HUES48 (cell line): ENCODE data around the gene SLC41A1.
"Not testable (repeated sequence)": the region's sequence is repeated elsewhere in the genome, so short reads cannot be mapped to it uniquely, and the experiment has no call there.

Experiments
- H3K27ac ChIP-seq: one replicate; pipeline ENCODE4 v1.7.0; 2013; ENCODE audit warnings: low read depth, low read length, inconsistent platforms
- H3K27me3 ChIP-seq: 2 replicates; pipeline ENCODE4 v1.6.1; 2013; ENCODE audit warnings: mild to moderate bottlenecking, low read length; ENCODE audit not compliant: control insufficient read depth, insufficient read depth
- H3K36me3 ChIP-seq: 2 replicates; pipeline ENCODE4 v1.6.1; 2013; ENCODE audit warnings: low read length; ENCODE audit not compliant: control insufficient read depth, insufficient read depth
- H3K4me1 ChIP-seq: 2 replicates; pipeline ENCODE4 v1.6.1; 2013; ENCODE audit warnings: mild to moderate bottlenecking, low read length; ENCODE audit not compliant: control insufficient read depth, insufficient read depth
- H3K4me3 ChIP-seq: 2 replicates; pipeline ENCODE4 v1.5.1; 2013; ENCODE audit warnings: mild to moderate bottlenecking, low read depth, low read length
- H3K9ac ChIP-seq: 2 replicates; pipeline ENCODE4 v1.6.1; 2013; ENCODE audit warnings: mild to moderate bottlenecking, low read depth, low read length, moderate library complexity
- H3K9me3 ChIP-seq: 2 replicates; pipeline ENCODE4 v1.6.1; 2013; ENCODE audit warnings: low read length; ENCODE audit not compliant: control insufficient read depth, insufficient read depth

Gene SLC41A1

GRCh38 chr1:205840146-205840923 lies 27.3 kb upstream of the SLC41A1 start:
- no peak overlapping the region for H3K27ac ChIP-seq
- no peak overlapping the region for H3K4me3 ChIP-seq
- H3K4me1 ChIP-seq, result peaks cover 4% of the 10 kb centered on the region; the same call in 1 of the 2 replicates
- H3K9me3 ChIP-seq, result no peaks in the 10 kb centered on the region
- no peak overlapping the region for H3K9ac ChIP-seq
- no peaks in the 10 kb centered on the region for H3K36me3 ChIP-seq
- H3K27me3 ChIP-seq, result no peaks in the 10 kb centered on the region

GRCh38 chr1:205837382-205837970 lies 24.5 kb upstream of the SLC41A1 start:
- H3K9ac ChIP-seq, result no peak overlapping the region
- no peaks in the 10 kb centered on the region for H3K9me3 ChIP-seq
- H3K36me3 ChIP-seq, result no peaks in the 10 kb centered on the region
- peaks cover 4% of the 10 kb centered on the region; the same call in 1 of the 2 replicates for H3K4me1 ChIP-seq
- H3K27ac ChIP-seq, result no peak overlapping the region
- H3K27me3 ChIP-seq, result no peaks in the 10 kb centered on the region
- no peak overlapping the region for H3K4me3 ChIP-seq

GRCh38 chr1:205834751-205835150 lies 21.8 kb upstream of the SLC41A1 start:
- Histone ChIP-seq H3K27ac (no peak overlapping the region), H3K36me3 (no peaks in the 10 kb centered on the region), H3K9me3 (no peaks in the 10 kb centered on the region)

GRCh38 chr1:205832326-205832751 lies 19.3 kb upstream of the SLC41A1 start:
- Histone ChIP-seq H3K27ac (no peak overlapping the region), H3K4me3 (no peak overlapping the region), H3K9me3 (no peaks in the 10 kb centered on the region)

More at GRCh38 chr1:205834751-205835150, 21.8 kb upstream of the SLC41A1 start:
- Histone ChIP-seq H3K9ac (no peak overlapping the region), H3K4me1 (no peaks in the 10 kb centered on the region), H3K27me3 (no peaks in the 10 kb centered on the region), H3K4me3 (no peak overlapping the region)

GRCh38 chr1:205827623-205828022 lies 14.6 kb upstream of the SLC41A1 start:
- Histone ChIP-seq H3K27ac (no peak overlapping the region), H3K9ac (no peak overlapping the region), H3K4me3 (no peak overlapping the region), H3K9me3 (no peaks in the 10 kb centered on the region), H3K27me3 (no peaks in the 10 kb centered on the region), H3K4me1 (peaks cover 5% of the 10 kb centered on the region), H3K36me3 (no peaks in the 10 kb centered on the region)

More at GRCh38 chr1:205832326-205832751, 19.3 kb upstream of the SLC41A1 start:
- Histone ChIP-seq H3K36me3 (no peaks in the 10 kb centered on the region), H3K27me3 (no peaks in the 10 kb centered on the region), H3K9ac (no peak overlapping the region), H3K4me1 (peaks cover 5% of the 10 kb centered on the region; the same call in 1 of the 2 replicates)

- Histone ChIP-seq H3K27ac (no peak overlapping the region), H3K9ac (no peak overlapping the region), H3K9me3 (no peaks in the 10 kb centered on the region), H3K36me3 (no peaks in the 10 kb centered on the region), H3K27me3 (no peaks in the 10 kb centered on the region), H3K4me1 (peaks cover 5% of the 10 kb centered on the region), H3K4me3 (no peak overlapping the region)
Observed at GRCh38 chr1:205826995-205827394, 14.0 kb upstream of the SLC41A1 start.

GRCh38 chr1:205826016-205826806 lies 13.2 kb upstream of the SLC41A1 start:
- H3K4me3 ChIP-seq, result no peak overlapping the region
- peaks cover 5% of the 10 kb centered on the region for H3K4me1 ChIP-seq
- no peaks in the 10 kb centered on the region for H3K9me3 ChIP-seq
- no peak overlapping the region for H3K9ac ChIP-seq
- H3K36me3 ChIP-seq, result no peaks in the 10 kb centered on the region
- no peak overlapping the region for H3K27ac ChIP-seq
- H3K27me3 ChIP-seq, result no peaks in the 10 kb centered on the region

- no peaks in the 10 kb centered on the region for H3K36me3 ChIP-seq
- H3K4me3 ChIP-seq, result no peak overlapping the region
- H3K9ac ChIP-seq, result no peak overlapping the region
- no peak overlapping the region for H3K27ac ChIP-seq
- peaks cover 5% of the 10 kb centered on the region for H3K4me1 ChIP-seq
- H3K27me3 ChIP-seq, result no peaks in the 10 kb centered on the region
- no peaks in the 10 kb centered on the region for H3K9me3 ChIP-seq
Observed at GRCh38 chr1:205824180-205824579, 11.2 kb upstream of the SLC41A1 start.

GRCh38 chr1:205823260-205823659 lies 10.3 kb upstream of the SLC41A1 start:
- H3K9ac ChIP-seq, H3K27me3 ChIP-seq, H3K4me1 ChIP-seq, H3K9me3 ChIP-seq, H3K36me3 ChIP-seq, H3K4me3 ChIP-seq, H3K27ac ChIP-seq: not testable (repeated sequence)

GRCh38 chr1:205822397-205822796 lies 9.4 kb upstream of the SLC41A1 start:
- Histone ChIP-seq H3K4me3 (no peak overlapping the region), H3K27ac (no peak overlapping the region), H3K4me1 (peaks cover 4% of the 10 kb centered on the region)

GRCh38 chr1:205817988-205818387 lies 5.0 kb upstream of the SLC41A1 start:
- no peak overlapping the region for H3K4me3 ChIP-seq
- peaks cover 11% of the 10 kb centered on the region for H3K4me1 ChIP-seq
- no peak overlapping the region for H3K9ac ChIP-seq
- no peak overlapping the region for H3K27ac ChIP-seq
- H3K36me3 ChIP-seq, result no peaks in the 10 kb centered on the region
- no peaks in the 10 kb centered on the region for H3K9me3 ChIP-seq
- H3K27me3 ChIP-seq, result peaks cover 12% of the 10 kb centered on the region

More at GRCh38 chr1:205822397-205822796, 9.4 kb upstream of the SLC41A1 start:
- H3K36me3 ChIP-seq, result no peaks in the 10 kb centered on the region
- no peaks in the 10 kb centered on the region for H3K9me3 ChIP-seq
- H3K27me3 ChIP-seq, result no peaks in the 10 kb centered on the region
- H3K9ac ChIP-seq, result no peak overlapping the region
